ACC112 (cell line): ENCODE results near the gene ERFE.

Experiments used
- H2AFZ ChIP-seq: fragments of 200-600 bp; sonication (generic); one replicate; pipeline ENCODE4 v1.6.0; 2017; ENCODE audit warnings: antibody characterized with exemption, low read length; ENCODE audit not compliant: unreplicated experiment
- H3K27ac ChIP-seq: fragments of 200-600 bp; sonication (generic); 2 replicates; pipeline ENCODE4 v1.5.1; 2014; ENCODE audit warnings: low read depth, mild to moderate bottlenecking, antibody characterized with exemption, low read length, moderate library complexity
- H3K27me3 ChIP-seq: fragments of 200-600 bp; sonication (generic); 2 replicates; pipeline ENCODE4 v1.6.1; 2014; ENCODE audit warnings: mild to moderate bottlenecking, antibody characterized with exemption, low read length, moderate library complexity, mixed read lengths; ENCODE audit not compliant: insufficient read depth
- H3K36me3 ChIP-seq: fragments of 200-600 bp; sonication (generic); 2 replicates; pipeline ENCODE4 v1.6.1; 2016; ENCODE audit warnings: mild to moderate bottlenecking, antibody characterized with exemption, low read length, moderate library complexity, mixed read lengths; ENCODE audit not compliant: insufficient read depth
- H3K4me1 ChIP-seq: fragments of 200-600 bp; sonication (generic); one replicate; pipeline ENCODE4 v1.6.1; 2016; ENCODE audit warnings: low read length, mixed read lengths; ENCODE audit not compliant: insufficient read depth, unreplicated experiment, control insufficient read depth
- H3K4me3 ChIP-seq: fragments of 200-600 bp; sonication (generic); 2 replicates; pipeline ENCODE4 v1.5.1; 2014; ENCODE audit warnings: mild to moderate bottlenecking, low read depth, low read length
- H3K79me2 ChIP-seq: fragments of 200-600 bp; sonication (generic); one replicate; pipeline ENCODE4 v1.6.0; 2016; ENCODE audit warnings: low read length; ENCODE audit not compliant: control insufficient read depth, unreplicated experiment, insufficient read depth

ERFE gene

DNA sequence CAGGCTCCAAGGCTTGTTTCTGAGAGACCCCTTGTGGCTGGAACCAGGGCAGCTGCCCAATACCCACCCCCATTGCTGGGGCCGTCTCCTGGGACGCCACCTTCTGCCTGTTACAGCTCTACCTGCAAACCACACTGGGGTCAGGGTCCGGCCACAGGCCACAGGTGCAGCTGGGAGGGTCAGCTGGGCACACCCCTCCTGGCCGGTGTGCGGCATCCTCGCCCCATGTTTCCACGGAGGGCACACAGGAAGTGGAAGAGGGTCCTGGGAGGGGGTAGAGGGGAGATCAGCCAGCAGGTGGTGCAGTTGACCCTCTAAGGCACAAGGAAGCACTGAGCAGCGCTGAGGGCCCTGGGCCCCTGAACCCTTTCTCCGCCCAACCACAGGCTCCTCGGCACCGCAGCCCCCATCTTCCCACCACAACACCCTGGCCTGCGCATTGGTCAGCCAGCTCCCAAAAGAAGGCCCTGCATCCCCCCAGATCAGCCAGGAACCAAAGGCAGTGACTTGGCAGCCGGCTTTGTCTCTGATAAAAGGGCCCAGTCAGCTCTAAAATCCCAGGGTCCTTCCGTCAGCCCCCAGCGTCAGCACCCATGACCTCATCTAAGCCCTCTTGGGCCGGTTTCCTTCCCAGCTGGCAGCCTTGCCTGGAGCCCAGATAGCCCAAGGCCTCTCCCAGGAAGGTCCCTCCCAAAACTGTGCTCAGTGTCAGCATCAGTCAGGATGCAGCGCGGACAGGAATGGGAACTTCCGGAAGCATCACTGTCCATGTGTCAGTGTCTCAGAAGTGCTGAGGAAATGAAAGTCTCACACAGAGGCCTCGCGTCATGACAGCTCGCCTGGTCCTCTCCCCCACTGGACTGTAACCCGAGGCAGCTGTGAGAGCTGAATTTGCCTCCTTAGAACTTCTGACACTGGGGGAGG lies 1.7 kb downstream of the ERFE start:
- Histone ChIP-seq H3K36me3 (no peaks in the 10 kb centered on the region), H3K27ac (no peak overlapping the region), H2AFZ (no peak overlapping the region), H3K4me3 (no peak overlapping the region), H3K4me1 (peaks cover 5% of the 10 kb centered on the region), H3K27me3 (peaks cover 14% of the 10 kb centered on the region; the same call in 1 of the 2 replicates), H3K79me2 (no peaks in the 10 kb centered on the region)

DNA sequence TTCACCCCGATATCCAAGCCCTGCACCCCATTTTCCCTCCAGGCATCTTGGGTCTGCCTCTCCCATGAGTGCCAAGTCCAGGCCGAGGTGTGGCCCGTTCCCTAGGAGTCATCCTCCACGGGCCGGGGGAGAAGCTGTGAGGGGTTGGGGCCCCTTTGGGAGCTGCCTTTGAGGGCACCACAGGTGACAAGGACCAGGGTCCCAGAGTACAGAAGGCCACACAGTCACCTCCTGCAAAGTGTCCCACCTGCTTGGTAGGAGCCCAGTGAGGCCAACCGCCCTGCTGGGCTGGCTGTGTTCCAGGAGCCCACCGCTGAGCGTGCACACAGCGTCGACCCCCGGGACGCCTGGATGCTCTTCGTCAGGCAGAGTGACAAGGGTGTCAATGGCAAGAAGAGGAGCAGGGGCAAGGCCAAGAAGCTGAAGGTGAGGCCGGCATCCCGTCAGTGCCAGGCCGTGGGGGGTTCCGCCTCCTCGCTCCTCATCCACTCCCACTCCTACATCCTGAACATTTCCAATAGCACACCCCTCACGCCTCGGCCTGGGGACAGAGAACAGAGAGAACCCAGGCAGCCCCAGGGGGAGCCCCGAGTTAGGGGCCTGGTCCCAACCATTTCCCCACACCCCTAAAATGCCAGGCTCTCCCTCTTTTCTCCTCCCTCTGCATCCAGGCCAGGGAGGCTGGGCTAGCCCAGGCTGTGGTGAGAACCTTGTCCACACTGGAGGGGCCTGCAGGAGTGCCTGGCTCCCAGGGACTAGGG lies 2.7 kb downstream of the ERFE start:
- H3K36me3 ChIP-seq = no peaks in the 10 kb centered on the region
- H3K27ac ChIP-seq = no peak overlapping the region
- H3K4me1 ChIP-seq = peaks cover 5% of the 10 kb centered on the region
- H2AFZ ChIP-seq = no peak overlapping the region
- H3K79me2 ChIP-seq = no peaks in the 10 kb centered on the region
- peaks cover 14% of the 10 kb centered on the region; the same call in 1 of the 2 replicates for H3K27me3 ChIP-seq
- no peak overlapping the region for H3K4me3 ChIP-seq

DNA sequence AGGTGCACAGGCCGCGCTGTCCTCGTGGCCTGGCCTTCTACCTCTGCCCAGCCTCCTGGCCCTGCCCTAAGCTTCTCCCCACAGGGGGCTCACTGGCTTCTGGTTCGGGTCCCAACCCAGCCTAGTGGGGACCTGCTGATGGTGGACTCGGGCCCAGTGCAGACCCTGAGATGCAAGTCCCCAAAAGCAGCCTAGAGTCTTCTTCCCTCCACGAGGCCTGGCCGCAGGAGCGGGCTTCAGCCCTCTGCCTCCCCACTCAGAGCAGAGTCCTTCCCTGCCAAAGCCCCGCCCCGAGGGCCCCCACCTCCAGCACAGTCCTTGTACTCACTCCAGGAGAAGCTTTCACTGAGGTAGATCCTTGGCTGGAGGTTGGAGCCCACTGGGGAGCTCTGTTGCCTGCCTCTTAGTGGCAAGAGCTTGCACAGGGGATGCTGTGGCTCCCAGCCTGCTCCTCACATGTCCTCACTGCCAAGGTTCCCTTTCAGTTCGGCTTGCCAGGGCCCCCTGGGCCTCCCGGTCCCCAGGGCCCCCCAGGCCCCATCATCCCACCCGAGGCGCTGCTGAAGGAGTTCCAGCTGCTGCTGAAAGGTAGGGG lies 3.6 kb downstream of the ERFE start:
- H3K27me3 ChIP-seq = peaks cover 14% of the 10 kb centered on the region; the same call in 1 of the 2 replicates
- H3K4me1 ChIP-seq = peaks cover 10% of the 10 kb centered on the region
- H2AFZ ChIP-seq = no peak overlapping the region
- no peaks in the 10 kb centered on the region for H3K79me2 ChIP-seq
- no peaks in the 10 kb centered on the region for H3K36me3 ChIP-seq
- H3K4me3 ChIP-seq = no peak overlapping the region
- no peak overlapping the region for H3K27ac ChIP-seq

DNA sequence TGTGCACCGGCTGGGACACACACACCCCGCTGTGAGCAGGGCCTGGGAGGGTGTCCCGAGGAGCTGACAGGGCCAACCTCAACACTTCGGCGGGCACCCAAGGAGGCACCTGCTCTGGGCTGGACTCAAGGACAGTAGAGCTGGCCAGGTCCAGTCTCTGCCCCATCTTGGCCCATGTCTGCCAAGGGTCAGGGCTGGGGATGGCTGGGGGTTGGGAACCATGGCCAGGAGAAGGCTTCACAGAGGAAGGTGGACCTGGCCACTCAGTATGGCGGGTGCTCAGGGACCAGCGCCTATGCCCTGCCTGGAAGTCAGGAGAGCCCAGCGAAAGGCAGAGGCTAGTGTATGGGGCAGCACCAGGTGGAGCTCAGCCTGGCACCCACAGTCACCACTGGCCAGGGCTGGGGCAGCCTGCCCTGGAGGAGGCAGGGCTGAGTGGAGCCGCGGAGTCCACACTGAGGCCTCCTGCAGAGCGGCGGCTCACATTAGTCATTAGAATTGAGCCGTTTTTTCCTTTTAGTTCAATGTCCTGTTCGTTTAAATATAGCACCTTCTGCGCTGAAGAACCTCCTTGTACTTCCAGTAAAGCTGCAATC lies 4.2 kb downstream of the ERFE start:
- H3K36me3 ChIP-seq = no peaks in the 10 kb centered on the region
- H3K27ac ChIP-seq = no peak overlapping the region
- H2AFZ ChIP-seq = no peak overlapping the region
- H3K4me1 ChIP-seq = peaks cover 16% of the 10 kb centered on the region
- H3K27me3 ChIP-seq = peaks cover 14% of the 10 kb centered on the region; the same call in 1 of the 2 replicates
- H3K4me3 ChIP-seq = no peak overlapping the region
- no peaks in the 10 kb centered on the region for H3K79me2 ChIP-seq

DNA sequence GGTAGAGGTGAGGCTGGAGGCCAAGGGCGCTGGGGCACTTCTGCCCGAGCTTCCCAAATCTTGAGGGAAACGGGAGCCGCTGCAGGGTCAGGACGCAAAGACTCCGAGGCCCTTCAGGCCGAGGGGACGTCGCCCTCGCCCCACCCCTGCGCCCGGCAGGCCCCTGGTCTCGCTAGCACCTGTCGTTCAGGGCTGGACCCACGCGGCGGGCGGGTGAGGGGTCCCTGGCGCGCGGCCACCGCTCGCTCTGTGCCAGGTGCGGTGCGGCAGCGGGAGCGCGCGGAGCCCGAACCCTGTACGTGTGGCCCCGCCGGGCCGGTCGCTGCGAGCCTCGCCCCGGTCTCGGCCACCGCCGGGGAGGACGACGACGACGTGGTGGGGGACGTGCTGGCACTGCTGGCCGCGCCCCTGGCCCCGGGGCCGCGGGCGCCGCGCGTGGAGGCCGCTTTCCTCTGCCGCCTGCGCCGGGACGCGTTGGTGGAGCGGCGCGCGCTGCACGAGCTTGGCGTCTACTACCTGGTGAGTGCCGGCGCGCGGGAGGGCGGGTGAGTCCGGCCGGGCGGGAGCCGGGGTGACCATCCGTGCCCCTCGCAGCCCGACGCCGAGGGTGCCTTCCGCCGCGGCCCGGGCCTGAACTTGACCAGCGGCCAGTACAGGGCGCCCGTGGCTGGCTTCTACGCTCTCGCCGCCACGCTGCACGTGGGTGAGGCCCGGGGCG lies 4.9 kb downstream of the ERFE start:
- H3K36me3 ChIP-seq = no peaks in the 10 kb centered on the region
- H3K4me1 ChIP-seq = peaks cover 23% of the 10 kb centered on the region
- H3K4me3 ChIP-seq = peak overlapping the region; percentile 56; the same call in 1 of the 2 replicates
- no peak overlapping the region for H3K27ac ChIP-seq
- no peak overlapping the region for H2AFZ ChIP-seq
- H3K27me3 ChIP-seq = peaks cover 14% of the 10 kb centered on the region; the same call in 1 of the 2 replicates
- H3K79me2 ChIP-seq = no peaks in the 10 kb centered on the region

DNA sequence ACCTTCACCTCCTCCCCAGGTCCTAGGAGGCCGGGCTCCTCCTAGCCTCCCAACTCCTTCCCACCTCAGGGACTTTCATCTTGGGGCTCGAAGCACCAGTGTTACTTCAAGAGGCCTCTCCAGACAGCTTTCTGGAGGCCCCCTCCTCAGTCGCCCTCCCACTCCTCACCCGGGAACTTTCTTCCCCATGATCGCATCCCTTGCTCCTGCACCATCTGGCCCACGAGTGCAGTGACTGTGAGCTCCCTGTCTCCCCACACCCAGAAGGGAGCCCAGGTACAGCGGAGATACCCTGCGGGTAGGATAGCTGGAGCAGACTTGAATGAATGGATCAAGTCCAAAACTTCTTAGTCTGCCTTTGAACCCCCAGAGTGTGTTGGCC lies 6.1 kb downstream of the ERFE start:
- H3K36me3 ChIP-seq = no peaks in the 10 kb centered on the region
- no peak overlapping the region for H3K27ac ChIP-seq
- no peak overlapping the region for H2AFZ ChIP-seq
- H3K79me2 ChIP-seq = no peaks in the 10 kb centered on the region
- peaks cover 14% of the 10 kb centered on the region; the same call in 1 of the 2 replicates for H3K27me3 ChIP-seq
- H3K4me1 ChIP-seq = peaks cover 30% of the 10 kb centered on the region
- no peak overlapping the region for H3K4me3 ChIP-seq

DNA sequence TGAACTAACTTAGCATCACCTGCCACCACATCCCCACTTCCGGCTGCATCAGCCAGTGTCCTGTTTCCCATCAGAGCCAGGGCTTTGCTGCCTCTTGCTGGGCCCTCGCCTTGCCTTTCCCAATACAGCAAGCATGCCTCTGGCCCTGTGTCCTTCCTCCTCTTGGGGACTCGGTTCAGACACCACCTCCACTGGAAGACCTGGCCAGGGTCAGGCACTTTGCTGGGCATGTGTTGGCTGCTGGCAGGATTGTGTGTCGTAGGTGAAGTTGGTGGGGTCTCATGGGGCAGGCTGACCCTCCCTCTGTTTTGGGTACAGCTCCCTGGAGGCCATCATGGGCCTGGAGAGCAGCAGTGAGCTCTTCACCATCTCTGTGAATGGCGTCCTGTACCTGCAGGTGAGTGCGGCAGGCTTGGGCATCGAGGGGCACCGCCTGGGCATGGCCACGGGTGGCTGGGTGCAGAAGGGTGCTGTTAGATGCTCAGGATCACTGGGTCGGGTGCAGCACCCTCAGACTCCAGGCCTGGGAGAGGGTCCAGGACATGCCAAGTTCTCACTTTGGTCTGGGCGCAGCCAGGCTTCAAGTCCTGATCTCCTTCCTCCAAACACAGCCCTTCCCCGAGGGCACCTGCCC lies 6.6 kb downstream of the ERFE start:
- no peak overlapping the region for H3K4me3 ChIP-seq
- no peaks in the 10 kb centered on the region for H3K79me2 ChIP-seq
- H3K36me3 ChIP-seq = no peaks in the 10 kb centered on the region
- H3K27ac ChIP-seq = no peak overlapping the region
- H3K4me1 ChIP-seq = peaks cover 31% of the 10 kb centered on the region
- peaks cover 14% of the 10 kb centered on the region; the same call in 1 of the 2 replicates for H3K27me3 ChIP-seq
- H2AFZ ChIP-seq = no peak overlapping the region

DNA sequence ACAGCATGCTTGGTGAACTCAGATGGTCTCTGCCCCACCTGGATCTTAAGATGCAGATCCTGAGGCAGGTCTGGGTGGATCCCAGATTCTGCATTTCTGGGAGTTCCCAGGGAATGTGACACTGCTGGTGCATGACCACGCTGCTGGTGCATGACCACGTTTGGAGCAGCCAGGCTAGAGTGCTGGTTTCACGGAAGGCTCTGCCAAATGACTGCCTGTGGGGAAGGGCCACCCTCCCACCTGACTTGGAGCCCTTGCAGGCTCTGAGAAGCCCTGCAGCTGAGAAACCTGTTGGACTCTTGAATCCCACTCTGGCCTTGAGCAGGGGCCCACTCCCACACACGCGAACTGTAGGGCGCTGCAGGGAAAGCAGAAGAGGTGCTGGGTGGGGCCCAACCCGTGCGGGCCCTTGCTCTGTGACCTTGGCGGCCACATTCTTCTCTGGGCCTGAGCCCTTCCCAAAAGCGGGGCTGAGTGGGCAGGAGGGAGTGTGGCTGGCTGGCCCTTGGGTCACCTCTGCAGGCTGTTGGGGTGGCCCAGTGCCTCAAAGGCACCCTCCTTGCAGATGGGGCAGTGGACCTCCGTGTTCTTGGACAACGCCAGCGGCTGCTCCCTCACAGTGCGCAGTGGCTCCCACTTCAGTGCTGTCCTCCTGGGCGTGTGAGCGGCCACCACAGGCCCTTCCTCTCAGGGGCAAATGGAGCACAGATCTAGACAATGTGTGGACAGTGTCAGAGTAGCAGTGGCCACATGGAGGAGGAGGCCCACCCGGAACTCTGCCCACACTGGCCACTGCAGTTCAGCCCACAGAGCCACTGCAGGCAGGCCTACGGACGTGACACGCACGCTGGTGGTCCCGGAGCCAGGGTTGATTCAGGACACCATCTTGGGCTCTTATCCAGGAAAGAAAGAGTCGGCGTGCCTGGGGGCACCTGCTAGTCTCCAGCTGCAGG lies 7.9 kb downstream of the ERFE start:
- Histone ChIP-seq H2AFZ (no peak overlapping the region), H3K27ac (no peak overlapping the region; the same call in 1 of the 2 replicates), H3K36me3 (no peaks in the 10 kb centered on the region; the same call in 1 of the 2 replicates), H3K79me2 (no peaks in the 10 kb centered on the region), H3K27me3 (peaks cover 14% of the 10 kb centered on the region; the same call in 1 of the 2 replicates), H3K4me1 (peaks cover 42% of the 10 kb centered on the region), H3K4me3 (no peak overlapping the region)

DNA sequence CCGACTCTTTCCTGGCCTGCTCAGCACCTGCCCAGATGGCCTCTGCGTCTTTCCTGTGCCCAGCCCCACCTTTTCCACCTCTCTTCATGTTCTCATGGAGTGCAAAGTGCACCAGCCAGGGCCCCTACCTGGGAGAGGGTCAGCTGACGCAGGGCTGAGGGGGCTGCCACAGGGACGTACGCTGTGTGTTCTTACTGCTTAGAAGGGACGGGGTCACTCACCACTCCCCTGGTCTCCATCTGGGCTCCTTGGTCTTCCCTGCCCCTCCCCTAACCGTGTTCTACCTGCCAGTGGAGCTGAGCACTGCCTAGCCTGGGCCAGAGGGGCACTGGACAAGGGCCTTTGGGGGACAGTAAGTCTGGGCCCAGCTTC lies 8.6 kb downstream of the ERFE start:
- Histone ChIP-seq H3K27ac (peak overlapping the region; percentile 99), H3K27me3 (peaks cover 14% of the 10 kb centered on the region; the same call in 1 of the 2 replicates), H3K36me3 (no peaks in the 10 kb centered on the region; the same call in 1 of the 2 replicates), H2AFZ (no peak overlapping the region), H3K4me3 (no peak overlapping the region), H3K79me2 (no peaks in the 10 kb centered on the region), H3K4me1 (peaks cover 45% of the 10 kb centered on the region)
